GM10266 (cell line): Measurements from ENCODE around the gene ANTKMT.
A peak's percentile ranks its signal among the peaks of the same experiment; 100 is the strongest.
"Not testable (repeated sequence)": the region's sequence is repeated elsewhere in the genome, so short reads cannot be mapped to it uniquely, and the experiment has no call there.

Source experiments
- DNase-seq: peaks from one replicate; pipeline ENCODE4 v3.0.0; 2012; ENCODE audit errors: extremely low spot score
- TF ChIP-seq, protein P1 (sequence below): IDR thresholded peaks from 2 replicates; pipeline ENCODE4 v1.5.1; 2012; ENCODE audit warnings: mild to moderate bottlenecking, low read depth; ENCODE audit not compliant: control insufficient read depth, insufficient read depth; ENCODE audit errors: missing control alignments

The ANTKMT gene

GRCh38 chr16:739560-740458, 18.9 kb downstream of the ANTKMT start:
- TF ChIP-seq, protein P1, sequence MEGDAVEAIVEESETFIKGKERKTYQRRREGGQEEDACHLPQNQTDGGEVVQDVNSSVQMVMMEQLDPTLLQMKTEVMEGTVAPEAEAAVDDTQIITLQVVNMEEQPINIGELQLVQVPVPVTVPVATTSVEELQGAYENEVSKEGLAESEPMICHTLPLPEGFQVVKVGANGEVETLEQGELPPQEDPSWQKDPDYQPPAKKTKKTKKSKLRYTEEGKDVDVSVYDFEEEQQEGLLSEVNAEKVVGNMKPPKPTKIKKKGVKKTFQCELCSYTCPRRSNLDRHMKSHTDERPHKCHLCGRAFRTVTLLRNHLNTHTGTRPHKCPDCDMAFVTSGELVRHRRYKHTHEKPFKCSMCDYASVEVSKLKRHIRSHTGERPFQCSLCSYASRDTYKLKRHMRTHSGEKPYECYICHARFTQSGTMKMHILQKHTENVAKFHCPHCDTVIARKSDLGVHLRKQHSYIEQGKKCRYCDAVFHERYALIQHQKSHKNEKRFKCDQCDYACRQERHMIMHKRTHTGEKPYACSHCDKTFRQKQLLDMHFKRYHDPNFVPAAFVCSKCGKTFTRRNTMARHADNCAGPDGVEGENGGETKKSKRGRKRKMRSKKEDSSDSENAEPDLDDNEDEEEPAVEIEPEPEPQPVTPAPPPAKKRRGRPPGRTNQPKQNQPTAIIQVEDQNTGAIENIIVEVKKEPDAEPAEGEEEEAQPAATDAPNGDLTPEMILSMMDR = no peak
- no peak for DNase-seq

GRCh38 chr16:740459-740763, 19.5 kb downstream of the ANTKMT start:
- DNase-seq = no peak
- TF ChIP-seq, protein P1 = no peak

- peak; percentile 98 for DNase-seq
- TF ChIP-seq, protein P1 = peak; percentile 97
These were observed 20.0 kb downstream of the ANTKMT start, which contains the start of gene CIAO3 for GRCh38 chr16:740764-741505. Gene CIAO3 (minus strand): TSS chr16:740997. CDS start chr16:740985, 12 bp downstream.

DNA sequence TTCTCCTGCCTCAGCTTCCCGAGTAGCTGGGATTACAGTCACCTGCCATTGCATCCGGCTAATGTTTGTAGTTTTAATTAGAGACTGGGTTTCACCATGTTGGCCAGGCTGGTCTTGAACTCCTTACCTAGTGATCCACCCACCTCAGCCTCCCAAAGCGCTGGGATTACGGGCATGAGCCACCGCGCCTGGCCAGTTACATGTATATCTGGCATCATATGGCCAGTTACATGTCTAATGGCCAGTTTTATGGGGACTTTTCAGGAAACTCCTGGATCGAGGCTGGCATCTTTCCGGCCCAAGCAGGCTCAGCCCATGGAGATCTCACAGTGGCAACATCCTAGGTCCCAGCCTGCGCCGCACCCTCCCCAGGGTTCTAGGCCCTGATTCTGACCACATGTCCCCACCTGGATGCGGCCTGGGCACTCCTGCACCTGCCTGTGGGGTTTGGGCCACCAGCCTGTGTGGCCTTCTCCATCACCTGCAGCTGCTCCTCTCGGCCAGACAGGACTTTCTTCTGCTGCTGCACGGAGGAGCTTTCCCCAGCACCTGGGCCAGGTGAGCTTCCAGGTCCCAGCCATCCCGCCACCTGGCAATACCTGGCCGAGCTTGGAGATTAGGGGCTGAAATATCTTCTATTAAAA, 21.2 kb downstream of the ANTKMT start:
- TF ChIP-seq, protein P1 = no peak
- DNase-seq = no peak

- not testable (repeated sequence) for DNase-seq
These were observed 21.9 kb downstream of the ANTKMT start for GRCh38 chr16:742894-743293.

DNA sequence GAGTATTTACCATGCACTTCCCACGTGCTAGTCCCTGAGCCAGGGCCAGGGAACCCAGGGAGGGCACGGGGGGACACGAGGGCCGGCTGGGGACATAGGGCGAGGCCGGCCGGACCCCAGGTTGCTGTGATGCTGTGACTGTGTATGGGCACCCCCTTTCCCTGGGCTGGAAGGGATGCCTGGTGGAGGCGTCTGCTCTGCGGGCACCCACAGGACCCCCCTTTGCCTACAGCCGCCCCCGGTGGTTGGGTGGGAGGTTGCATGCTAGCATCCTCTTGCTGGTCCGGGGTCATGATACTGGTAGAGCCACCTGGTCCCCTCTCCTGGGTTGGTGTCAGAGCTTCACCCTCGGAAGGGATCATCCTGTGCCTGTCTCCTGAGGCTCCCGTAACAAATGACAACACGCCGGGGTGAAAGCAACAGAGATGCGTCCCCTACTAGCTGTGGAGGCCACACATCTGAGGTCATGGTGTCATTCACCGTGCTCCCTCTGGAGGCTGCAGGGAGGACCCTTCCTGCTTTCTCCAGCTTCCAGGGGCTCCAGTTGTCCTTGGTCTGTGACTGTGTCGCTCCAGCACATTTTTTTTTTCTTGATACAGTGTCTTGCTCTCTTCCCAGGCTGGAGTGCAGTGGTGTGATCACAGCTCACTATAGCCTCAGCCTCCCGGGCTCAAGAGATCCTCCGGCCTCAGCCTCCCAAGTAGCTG, 23.0 kb downstream of the ANTKMT start:
- no peak for DNase-seq
- TF ChIP-seq, protein P1 = no peak

DNA sequence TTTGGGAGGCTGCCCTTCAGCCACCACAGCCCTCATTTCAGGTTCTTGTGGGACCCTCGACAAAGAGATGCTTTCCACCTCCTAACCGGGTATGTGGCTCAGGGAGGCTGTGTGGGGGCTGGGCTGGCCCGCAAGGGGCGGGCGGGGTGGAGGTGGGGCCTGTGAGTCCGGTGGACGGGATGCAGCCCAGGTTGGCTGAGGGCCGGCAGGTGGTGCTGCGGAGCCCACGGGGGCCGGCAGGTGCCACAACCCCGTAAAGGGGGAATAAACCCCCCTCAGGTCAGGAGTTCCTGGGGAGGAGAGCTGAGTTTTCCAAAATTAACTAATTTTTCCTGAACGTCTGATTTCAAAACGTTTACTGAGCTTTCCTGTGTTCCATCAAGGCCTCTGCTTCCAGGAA, 24.8 kb downstream of the ANTKMT start:
- TF ChIP-seq, protein P1 = peak; percentile 51
- DNase-seq = no peak
